ENCODE data around the gene KCNAB1.
"Not testable (repeated sequence)": the region's sequence is repeated elsewhere in the genome, so short reads cannot be mapped to it uniquely, and the experiment has no call there.

KCNAB1 gene

GRCh38 chr3:156211583-156211982 is 91.2 kb downstream of the KCNAB1 start:
- no peaks in the 10 kb centered on the region for H3K36me3 Mint-ChIP-seq (ENCODE audit: low read depth)
- peaks cover 11% of the 10 kb centered on the region for H3K27me3 Mint-ChIP-seq
- no peaks in the 10 kb centered on the region for H3K9me3 Mint-ChIP-seq
- no peak overlapping the region for H3K27ac Mint-ChIP-seq
- no peak for DNase-seq
- ATAC-seq: peak; percentile 61
- H3K4me3 Mint-ChIP-seq: no peak overlapping the region
- peaks cover 4% of the 10 kb centered on the region for H3K4me1 Mint-ChIP-seq

GRCh38 chr3:156214676-156215075 is 94.3 kb downstream of the KCNAB1 start:
- Mint-ChIP-seq H3K9me3 (peaks cover 4% of the 10 kb centered on the region), H3K4me1 (peaks cover 4% of the 10 kb centered on the region), H3K27me3 (peaks cover 14% of the 10 kb centered on the region), H3K27ac (no peak overlapping the region), H3K36me3 (ENCODE audit: low read depth) (no peaks in the 10 kb centered on the region), H3K4me3 (no peak overlapping the region)
- no peak for ATAC-seq
- no peak for DNase-seq

DNA sequence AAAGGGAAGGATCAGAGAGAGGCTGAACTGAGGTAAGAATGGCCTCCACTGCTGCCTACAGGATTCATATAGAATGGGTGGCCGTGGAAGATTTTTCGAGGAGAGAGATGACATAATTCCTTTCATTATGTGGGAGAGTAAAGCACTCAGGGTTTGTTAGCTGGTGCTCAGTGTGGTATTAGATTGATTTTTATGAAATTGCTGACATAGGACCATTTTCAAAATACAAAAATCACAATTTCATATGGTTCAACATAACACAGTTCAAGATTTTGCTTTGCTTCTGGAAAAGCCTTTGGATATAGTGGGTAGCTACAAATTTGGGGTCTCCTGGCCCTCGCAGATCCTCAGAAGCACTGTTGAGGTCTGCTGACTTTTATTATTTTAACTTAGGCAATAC is 95.4 kb downstream of the KCNAB1 start:
- DNase-seq: no peak
- Mint-ChIP-seq H3K4me3 (no peak overlapping the region), H3K4me1 (peaks cover 4% of the 10 kb centered on the region), H3K9me3 (peaks cover 4% of the 10 kb centered on the region), H3K27me3 (peaks cover 21% of the 10 kb centered on the region), H3K36me3 (ENCODE audit: low read depth) (no peaks in the 10 kb centered on the region), H3K27ac (no peak overlapping the region)
- no peak for ATAC-seq

DNA sequence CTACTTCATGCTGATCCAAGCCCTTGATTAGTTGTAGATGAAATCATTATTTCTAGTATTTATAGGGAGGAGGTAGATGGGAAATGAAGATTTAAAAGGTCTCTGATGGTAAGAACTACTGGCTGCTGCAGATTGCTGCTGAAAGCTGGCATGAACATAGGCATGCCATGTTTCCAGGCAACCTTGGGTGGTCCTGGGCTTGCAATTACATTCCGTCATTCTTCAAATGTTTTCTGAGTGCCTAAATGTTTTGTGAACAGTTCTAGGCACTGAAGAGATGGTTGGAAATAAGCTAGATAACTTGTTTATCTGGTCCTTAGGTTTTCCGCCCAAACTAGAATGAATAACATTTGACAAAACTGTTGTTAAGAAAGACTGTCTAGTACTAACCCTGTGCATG is 95.8 kb downstream of the KCNAB1 start:
- Mint-ChIP-seq H3K4me3 (no peak overlapping the region), H3K27ac (no peak overlapping the region), H3K27me3 (peaks cover 19% of the 10 kb centered on the region), H3K36me3 (ENCODE audit: low read depth) (no peaks in the 10 kb centered on the region), H3K4me1 (peaks cover 4% of the 10 kb centered on the region), H3K9me3 (peaks cover 4% of the 10 kb centered on the region)
- ATAC-seq (no peak), DNase-seq (no peak)

DNA sequence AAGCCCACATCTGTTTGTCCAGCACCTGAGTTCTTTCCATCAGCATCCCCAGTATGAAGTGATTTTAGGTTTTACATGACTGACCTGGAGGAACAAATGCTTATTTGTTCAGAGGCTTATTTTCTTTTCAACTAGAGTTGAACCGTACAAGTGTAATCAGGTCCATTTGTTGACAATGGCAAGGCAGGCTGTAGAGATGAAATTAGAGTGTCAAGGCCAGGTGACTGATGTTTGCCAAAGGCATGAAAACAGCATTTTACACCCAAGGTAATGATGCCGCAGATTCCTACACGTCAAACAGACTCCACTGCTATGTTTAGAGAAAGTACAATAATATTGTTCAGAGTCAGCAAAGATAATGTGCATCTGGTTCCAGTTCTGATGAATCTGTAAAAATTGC is 96.5 kb downstream of the KCNAB1 start:
- Mint-ChIP-seq H3K27me3 (peaks cover 19% of the 10 kb centered on the region), H3K36me3 (ENCODE audit: low read depth) (no peaks in the 10 kb centered on the region), H3K9me3 (peaks cover 4% of the 10 kb centered on the region), H3K4me1 (no peaks in the 10 kb centered on the region), H3K27ac (no peak overlapping the region), H3K4me3 (no peak overlapping the region)
- DNase-seq: no peak
- ATAC-seq: no peak

GRCh38 chr3:156217674-156218352 is 97.4 kb downstream of the KCNAB1 start:
- no peaks in the 10 kb centered on the region for H3K4me1 Mint-ChIP-seq
- ATAC-seq (no peak), DNase-seq (no peak)
- peaks cover 19% of the 10 kb centered on the region for H3K27me3 Mint-ChIP-seq
- no peak overlapping the region for H3K4me3 Mint-ChIP-seq
- peaks cover 4% of the 10 kb centered on the region for H3K9me3 Mint-ChIP-seq
- H3K27ac Mint-ChIP-seq: no peak overlapping the region
- H3K36me3 Mint-ChIP-seq (ENCODE audit: low read depth): no peaks in the 10 kb centered on the region

GRCh38 chr3:156218353-156218744 is 98.0 kb downstream of the KCNAB1 start:
- no peaks in the 10 kb centered on the region for H3K4me1 Mint-ChIP-seq
- DNase-seq (no peak), ATAC-seq (no peak)
- H3K36me3 Mint-ChIP-seq (ENCODE audit: low read depth): no peaks in the 10 kb centered on the region
- H3K4me3 Mint-ChIP-seq: no peak overlapping the region
- no peak overlapping the region for H3K27ac Mint-ChIP-seq
- H3K27me3 Mint-ChIP-seq: peaks cover 19% of the 10 kb centered on the region
- H3K9me3 Mint-ChIP-seq: peaks cover 4% of the 10 kb centered on the region

DNA sequence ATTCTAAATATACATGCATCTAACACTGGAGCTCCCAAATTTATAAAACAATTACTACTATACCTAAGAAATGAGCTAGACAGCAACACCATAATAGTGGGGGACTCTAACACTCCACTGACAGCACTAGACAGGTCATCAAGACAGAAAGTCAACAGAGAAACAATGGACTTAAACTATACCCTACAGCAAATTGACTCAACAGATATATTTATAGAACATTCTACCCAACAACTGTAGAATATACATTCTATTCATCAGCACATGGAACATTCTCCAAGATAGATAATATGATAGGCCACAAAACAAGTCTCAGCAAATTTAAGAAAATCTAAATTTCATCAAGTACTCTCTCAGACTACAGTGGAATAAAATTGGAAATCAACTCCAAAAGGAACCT is 102.0 kb downstream of the KCNAB1 start:
- H3K4me1 Mint-ChIP-seq; ATAC-seq; DNase-seq; H3K27ac Mint-ChIP-seq; H3K9me3 Mint-ChIP-seq; H3K36me3 Mint-ChIP-seq (ENCODE audit: low read depth); H3K4me3 Mint-ChIP-seq: not testable (repeated sequence)
- H3K27me3 Mint-ChIP-seq: peaks cover 15% of the 10 kb centered on the region

DNA sequence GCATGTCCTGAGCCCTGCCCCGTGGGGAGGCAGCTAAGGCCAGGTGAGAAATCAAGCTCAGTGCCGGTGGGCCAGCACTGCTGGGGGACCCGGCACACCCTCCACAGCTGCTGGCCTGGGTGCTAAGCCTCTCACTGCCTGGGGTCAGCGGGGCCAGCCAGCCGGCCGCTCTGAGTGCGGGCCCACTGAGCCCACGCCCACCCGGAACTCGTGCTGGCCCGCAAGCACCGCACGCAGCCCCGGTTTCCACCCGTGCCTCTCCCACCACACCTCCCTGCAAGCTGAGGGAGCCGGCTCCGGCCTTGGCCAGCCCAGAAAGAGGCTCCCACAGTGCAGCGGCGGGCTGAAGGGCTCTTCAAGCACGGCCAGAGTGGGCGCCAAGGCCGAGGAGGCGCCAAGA is 103.7 kb downstream of the KCNAB1 start:
- H3K4me1 Mint-ChIP-seq; H3K9me3 Mint-ChIP-seq; DNase-seq; ATAC-seq; H3K36me3 Mint-ChIP-seq (ENCODE audit: low read depth); H3K4me3 Mint-ChIP-seq; H3K27ac Mint-ChIP-seq: not testable (repeated sequence)
- peaks cover 16% of the 10 kb centered on the region for H3K27me3 Mint-ChIP-seq

DNA sequence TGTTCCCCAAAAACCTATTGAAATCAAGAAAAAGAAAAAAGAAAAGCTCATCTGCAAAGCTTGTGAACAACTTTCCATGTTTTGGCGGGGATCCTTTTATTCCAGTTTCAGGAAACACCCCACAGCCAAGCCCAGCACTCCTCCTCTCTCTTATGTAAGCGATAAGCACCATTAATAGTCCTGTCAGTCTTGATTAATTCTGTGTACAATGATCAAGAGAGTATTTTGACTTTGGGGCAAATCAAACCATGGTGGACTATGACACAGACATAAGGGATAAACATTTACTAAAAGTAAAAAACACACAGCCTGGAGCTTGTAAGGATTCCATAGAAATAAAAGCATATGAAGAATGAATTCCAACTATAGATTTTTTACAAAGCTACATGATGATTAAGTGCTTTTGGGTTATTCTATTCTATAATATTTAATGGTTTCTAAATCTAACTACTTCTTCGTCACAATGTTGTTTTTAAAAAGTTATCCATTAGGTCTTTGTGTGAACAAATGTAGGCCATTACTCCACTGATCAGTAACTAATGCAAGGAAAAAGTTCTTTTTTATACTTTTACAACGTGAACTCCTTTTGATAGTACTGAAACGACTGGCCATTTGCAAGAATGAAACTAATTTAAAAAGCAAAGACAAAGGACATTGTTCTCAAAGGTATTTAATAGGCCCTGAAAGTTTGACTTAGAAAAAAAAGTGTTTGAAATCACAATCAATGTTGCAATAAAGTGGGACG is 106.5 kb downstream of the KCNAB1 start:
- ATAC-seq: no peak
- DNase-seq: no peak
- Mint-ChIP-seq H3K27me3 (peaks cover 10% of the 10 kb centered on the region), H3K36me3 (ENCODE audit: low read depth) (no peaks in the 10 kb centered on the region), H3K9me3 (no peaks in the 10 kb centered on the region), H3K27ac (no peak overlapping the region), H3K4me3 (no peak overlapping the region), H3K4me1 (no peaks in the 10 kb centered on the region)

DNA sequence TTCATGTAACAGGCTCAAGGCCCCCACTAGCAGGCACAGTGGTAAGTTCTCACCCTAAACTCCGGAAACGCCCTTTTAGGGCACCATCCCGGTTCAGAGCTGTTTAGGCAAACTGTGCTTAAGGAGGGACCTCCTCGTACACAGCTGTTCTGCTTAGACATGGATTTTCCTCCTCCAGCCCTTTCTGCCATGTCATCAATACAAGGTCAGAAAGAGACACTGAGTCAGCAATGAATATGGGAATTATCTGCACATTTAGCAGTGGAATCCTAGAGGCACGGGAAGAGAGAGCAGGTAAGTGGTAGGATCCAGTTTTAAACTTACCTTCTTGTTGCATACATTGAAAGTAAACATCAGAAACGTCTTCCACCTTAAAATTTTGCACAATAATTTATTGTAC is 107.3 kb downstream of the KCNAB1 start:
- H3K9me3 Mint-ChIP-seq: no peaks in the 10 kb centered on the region
- ATAC-seq (no peak), DNase-seq (no peak)
- no peaks in the 10 kb centered on the region for H3K36me3 Mint-ChIP-seq (ENCODE audit: low read depth)
- peaks cover 8% of the 10 kb centered on the region for H3K27me3 Mint-ChIP-seq
- no peaks in the 10 kb centered on the region for H3K4me1 Mint-ChIP-seq
- H3K4me3 Mint-ChIP-seq: no peak overlapping the region
- no peak overlapping the region for H3K27ac Mint-ChIP-seq

DNA sequence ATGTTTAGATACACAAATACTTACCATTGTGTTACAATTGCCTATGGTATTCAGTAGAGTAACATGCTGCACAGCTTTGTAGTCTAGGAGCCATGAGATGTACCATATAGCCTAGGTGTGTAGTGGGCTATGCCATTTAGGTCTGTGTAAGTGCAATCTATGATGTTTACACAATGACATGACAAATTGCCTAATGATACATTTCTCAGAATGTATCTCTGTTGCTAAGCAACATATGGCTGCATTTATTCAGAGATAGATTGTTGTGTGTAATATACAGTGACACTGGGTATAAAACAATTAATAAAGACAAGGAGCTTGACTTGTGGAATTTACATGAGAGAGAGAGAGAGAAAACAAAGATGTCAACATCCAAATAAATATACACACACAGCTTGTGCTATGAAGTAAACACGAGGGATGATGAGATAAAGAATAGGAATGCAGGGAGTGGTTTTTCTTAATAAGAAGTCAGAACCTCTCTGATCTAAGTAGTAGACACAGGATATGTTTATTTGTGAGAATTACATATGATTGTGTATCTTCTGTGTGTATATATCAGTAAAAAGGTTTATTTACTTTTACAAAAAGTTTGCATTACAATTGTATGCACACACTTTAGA is 110.0 kb downstream of the KCNAB1 start:
- no peaks in the 10 kb centered on the region for H3K36me3 Mint-ChIP-seq (ENCODE audit: low read depth)
- DNase-seq (no peak), ATAC-seq (no peak)
- H3K27ac Mint-ChIP-seq: no peak overlapping the region
- H3K27me3 Mint-ChIP-seq: peaks cover 18% of the 10 kb centered on the region
- no peaks in the 10 kb centered on the region for H3K4me1 Mint-ChIP-seq
- H3K4me3 Mint-ChIP-seq: no peak overlapping the region
- H3K9me3 Mint-ChIP-seq: no peaks in the 10 kb centered on the region

GRCh38 chr3:156231221-156231620 is 110.8 kb downstream of the KCNAB1 start:
- not testable (repeated sequence) for H3K27ac Mint-ChIP-seq; H3K4me3 Mint-ChIP-seq; DNase-seq; H3K9me3 Mint-ChIP-seq; ATAC-seq; H3K36me3 Mint-ChIP-seq (ENCODE audit: low read depth); H3K4me1 Mint-ChIP-seq
- H3K27me3 Mint-ChIP-seq: peaks cover 18% of the 10 kb centered on the region

DNA sequence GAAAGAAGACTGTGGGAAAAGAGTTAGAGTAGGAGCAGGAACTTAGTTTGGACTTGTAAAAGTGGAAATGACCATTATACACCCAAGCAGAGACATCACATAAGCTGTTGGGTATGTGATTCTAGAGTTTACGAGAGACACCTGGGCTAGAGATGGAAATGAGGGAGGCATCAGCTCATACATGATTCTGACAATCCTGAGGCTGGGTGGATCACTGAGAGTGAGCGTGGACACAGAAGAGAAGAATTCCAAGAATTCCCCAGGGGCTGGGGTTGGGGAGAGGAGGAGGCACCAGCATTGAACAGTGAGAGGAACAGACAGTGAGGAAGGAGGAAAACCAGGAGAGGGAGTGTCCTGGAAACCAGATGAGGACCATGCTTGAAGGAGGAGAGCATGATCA is 113.5 kb downstream of the KCNAB1 start:
- H3K4me3 Mint-ChIP-seq: no peak overlapping the region
- H3K9me3 Mint-ChIP-seq: no peaks in the 10 kb centered on the region
- peaks cover 19% of the 10 kb centered on the region for H3K27me3 Mint-ChIP-seq
- no peaks in the 10 kb centered on the region for H3K4me1 Mint-ChIP-seq
- DNase-seq (no peak), ATAC-seq (no peak)
- H3K27ac Mint-ChIP-seq: no peak overlapping the region
- no peaks in the 10 kb centered on the region for H3K36me3 Mint-ChIP-seq (ENCODE audit: low read depth)

- no peak for ATAC-seq
Measured at GRCh38 chr3:156236556-156237260, 116.3 kb downstream of the KCNAB1 start.

More at GRCh38 chr3:156236556-156237260, 116.3 kb downstream of the KCNAB1 start:
- H3K9me3 Mint-ChIP-seq: no peaks in the 10 kb centered on the region
- no peak overlapping the region for H3K27ac Mint-ChIP-seq
- no peaks in the 10 kb centered on the region for H3K36me3 Mint-ChIP-seq (ENCODE audit: low read depth)
- H3K4me1 Mint-ChIP-seq: no peaks in the 10 kb centered on the region
- peaks cover 15% of the 10 kb centered on the region for H3K27me3 Mint-ChIP-seq
- no peak overlapping the region for H3K4me3 Mint-ChIP-seq
- no peak for DNase-seq

Measured in activated naive CD8-positive, alpha-beta T cell treated with anti-CD3 and anti-CD28 coated beads, Interleukin-2, amount 50 U/mL, for 24 hours (primary cell).